Fibroblast of villous mesenchyme (primary cell): ENCODE data around the gene GBX2. TPM values are rescaled to one million over a fixed set of nuclear protein-coding genes. Genes with fewer than 3 reads are reported as not detected.

Experiments
- DNase-seq: peaks from one replicate; pipeline ENCODE4 v3.0.0-alpha.2; 2010; ENCODE audit warnings: low read depth
- H3K4me3 ChIP-seq: 2 replicates; pipeline ENCODE4 v1.5.1; 2011; ENCODE audit warnings: low read depth, mild to moderate bottlenecking, low read length
- CTCF ChIP-seq: IDR thresholded peaks from 2 replicates; pipeline ENCODE4 v1.5.1; 2012; ENCODE audit warnings: low read depth, mild to moderate bottlenecking, low read length; ENCODE audit not compliant: insufficient read depth
- total RNA-seq: library from RNA; depleted of rRNA; stranded (reverse); fragments of >200 nt; gene quantifications from 2 replicates; pipeline ENCODE4 v1.2.3, GENCODE V29; 2012

The GBX2 gene
- total RNA-seq, 1 donor, result not detected

- no peak for TF ChIP-seq CTCF
- H3K4me3 ChIP-seq, result peak overlapping the region; percentile 62
- DNase-seq, result no peak
These were observed 3.0 kb downstream of the GBX2 start for GRCh38 chr2:236164925-236165841.

DNA sequence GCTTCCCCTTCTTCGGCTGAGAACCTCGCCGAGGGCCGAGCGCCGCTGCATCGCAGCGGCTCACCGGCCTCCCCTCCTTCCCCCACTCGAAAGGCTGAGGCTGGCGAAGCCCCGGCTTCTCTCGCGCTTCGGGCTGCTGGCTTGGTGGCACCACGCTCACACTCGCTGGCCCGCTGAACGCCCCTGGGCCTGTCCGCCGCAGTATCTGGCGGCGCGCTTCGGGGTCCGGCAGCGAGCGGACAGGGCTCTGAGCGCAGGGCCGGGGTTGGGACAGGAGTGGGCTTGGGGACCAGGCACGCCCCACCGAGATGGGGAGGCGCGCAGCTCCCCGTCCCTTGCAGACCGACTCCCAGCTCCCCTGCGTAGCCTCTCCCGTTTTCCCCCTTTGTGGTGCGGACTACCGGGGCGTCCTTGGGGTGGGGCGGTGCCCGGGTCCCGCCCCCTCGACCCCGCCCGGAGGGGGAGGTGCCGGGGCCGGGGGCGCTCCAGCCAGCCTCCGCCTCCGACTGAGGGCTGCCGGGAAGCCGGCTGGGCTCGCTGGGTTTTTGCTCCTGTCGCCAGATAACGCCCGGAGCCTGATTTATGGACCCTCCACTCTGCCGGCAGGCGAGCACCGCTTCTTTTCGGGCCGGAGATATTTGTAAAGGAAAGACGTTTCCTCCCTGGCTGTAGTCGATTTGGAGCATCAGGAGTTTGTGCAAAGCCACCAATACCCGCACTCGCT, 3.8 kb downstream of the GBX2 start:
- no peak for TF ChIP-seq CTCF
- peak; percentile 55 for DNase-seq
- H3K4me3 ChIP-seq, result peak overlapping the region; percentile 62

DNA sequence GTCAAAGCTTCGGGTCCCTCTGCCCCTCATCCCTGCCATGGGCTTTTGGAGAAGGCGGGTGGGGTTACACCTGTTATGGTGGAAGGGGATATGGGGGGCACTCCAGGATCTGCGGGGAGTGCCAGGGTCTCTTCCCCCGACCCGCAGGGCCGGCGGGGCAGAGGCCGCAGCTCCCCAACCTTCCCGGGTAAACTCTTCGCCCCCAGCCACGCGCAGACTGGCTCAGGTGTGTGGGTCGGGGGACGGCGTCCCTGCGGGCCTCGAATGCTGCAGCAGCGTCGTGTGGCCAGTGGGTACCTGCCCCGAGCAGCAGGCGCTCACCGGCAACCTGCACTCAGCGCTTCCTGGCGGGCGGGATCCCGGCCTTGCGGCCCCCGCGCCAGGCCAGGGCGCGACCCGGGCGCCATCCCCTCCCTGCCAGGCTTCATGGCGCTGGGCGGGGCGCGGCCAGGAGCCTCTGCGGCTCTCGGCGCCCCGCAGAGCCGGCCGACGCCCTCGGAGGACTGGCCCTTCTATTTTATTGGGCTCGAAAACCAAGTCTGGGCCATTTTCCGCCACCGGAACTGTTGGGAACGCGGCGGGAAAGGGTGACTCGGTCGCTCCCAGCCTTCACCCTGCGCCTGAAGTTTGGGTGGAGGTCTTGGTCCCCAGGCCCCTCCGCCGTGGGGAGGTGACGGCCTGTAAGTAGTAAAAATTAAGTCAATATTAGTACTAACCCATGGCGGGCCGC, 4.5 kb downstream of the GBX2 start:
- peak overlapping the region; percentile 62 for H3K4me3 ChIP-seq
- no peak for DNase-seq
- TF ChIP-seq CTCF, result no peak

- DNase-seq, result no peak
- no peak for TF ChIP-seq CTCF
- H3K4me3 ChIP-seq, result peak overlapping the region; percentile 62
These were observed 5.2 kb downstream of the GBX2 start for GRCh38 chr2:236162882-236163470.

- H3K4me3 ChIP-seq, result no peak overlapping the region
- DNase-seq, result no peak
- TF ChIP-seq CTCF, result no peak
These were observed 5.9 kb downstream of the GBX2 start for GRCh38 chr2:236162031-236162845.
